Erythroblast (primary cell): ENCODE data around the gene ZNF503.

Experiments
- GATA1 ChIP-seq: IDR thresholded peaks from 2 replicates; pipeline ENCODE4 v1.6.1; 2011; ENCODE audit warnings: low read depth, mild to moderate bottlenecking, control low read depth, low read length, moderate library complexity
- POLR2A ChIP-seq: IDR thresholded peaks from 2 replicates; pipeline ENCODE4 v1.6.1; 2011; ENCODE audit warnings: mild to moderate bottlenecking, low read length

DNA sequence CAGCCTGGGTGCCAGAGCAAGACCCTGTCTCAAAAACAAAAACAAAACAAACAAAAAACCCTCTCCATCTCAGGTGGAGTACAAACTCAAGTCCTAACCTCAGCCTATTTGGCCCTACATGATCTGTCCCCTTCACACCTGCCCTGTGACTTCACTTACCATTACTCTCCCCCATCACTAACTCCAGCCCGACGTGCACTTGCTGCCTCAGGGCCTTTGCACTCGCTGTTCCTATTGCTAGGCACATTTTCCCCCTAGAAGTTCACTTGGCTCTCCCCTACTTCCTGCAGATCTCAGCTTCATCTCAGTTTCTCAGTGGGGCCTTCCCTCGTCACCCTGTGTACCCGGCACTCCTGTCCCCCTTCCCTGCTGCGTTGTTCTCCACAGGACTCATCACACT, 21.3 kb upstream of the ZNF503 start:
- no peak for TF ChIP-seq POLR2A
- TF ChIP-seq GATA1 = no peak
